GM12892 (cell line): Measurements from ENCODE around the gene RAD9B.
"Not testable (repeated sequence)": the region's sequence is repeated elsewhere in the genome, so short reads cannot be mapped to it uniquely, and the experiment has no call there.

Experiments used
- POLR2A ChIP-seq: IDR thresholded peaks from 2 replicates; pipeline ENCODE4 v1.6.1; 2011; ENCODE audit warnings: low read depth, low read length, control low read depth
- POLR2AphosphoS5 ChIP-seq: IDR thresholded peaks from 2 replicates; pipeline ENCODE4 v1.6.1; 2011; ENCODE audit warnings: low read depth, low read length, control low read depth
- TAF1 ChIP-seq: IDR thresholded peaks from 2 replicates; pipeline ENCODE4 v1.6.1; 2011; ENCODE audit warnings: low read depth, mild to moderate bottlenecking, control low read depth, low read length, borderline replicate concordance

GRCh38 chr12:110518014-110518413 is 15.9 kb downstream of the RAD9B start:
- not testable (repeated sequence) for TF ChIP-seq TAF1, POLR2A, POLR2AphosphoS5
